ENCODE data around the gene PALD1.

DNA sequence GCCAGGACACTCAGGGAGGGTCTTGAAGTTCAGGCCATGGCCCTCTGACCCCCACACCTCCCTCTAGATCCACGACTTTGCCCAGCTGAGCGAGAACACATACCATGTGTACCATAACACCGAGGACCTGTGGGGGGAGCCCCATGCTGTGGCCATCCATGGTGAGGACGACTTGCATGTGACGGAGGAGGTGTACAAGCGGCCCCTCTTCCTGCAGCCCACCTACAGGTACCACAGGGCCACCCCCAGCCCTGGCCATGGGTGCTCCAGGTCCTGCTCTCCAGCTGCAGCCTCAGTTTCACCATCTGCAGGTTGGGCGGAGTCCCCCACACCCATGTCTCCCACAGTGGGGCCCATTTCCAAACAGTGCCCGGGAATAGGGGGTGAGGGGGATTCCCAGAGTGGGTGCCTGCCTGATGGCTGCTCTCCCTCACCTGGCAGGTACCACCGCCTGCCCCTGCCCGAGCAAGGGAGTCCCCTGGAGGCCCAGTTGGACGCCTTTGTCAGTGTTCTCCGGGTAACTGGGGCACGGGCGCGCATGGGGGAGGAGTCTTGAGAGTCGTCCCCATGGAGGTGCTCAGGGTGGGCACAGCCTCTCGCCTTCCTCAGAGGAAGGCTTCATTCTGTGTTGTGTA is 54.1 kb downstream of the PALD1 start:
- TF ChIP-seq FOXK2 (IDR thresholded peaks at IDR 0.05) (no peak), SP1 (IDR thresholded peaks at IDR 0.05) (no peak), TARDBP (IDR thresholded peaks at IDR 0.05) (no peak), FOXA1 (IDR thresholded peaks at IDR 0.05) (no peak), FOXM1 (IDR thresholded peaks at IDR 0.05; ENCODE audit: borderline replicate concordance) (no peak), ELF4 (IDR thresholded peaks at IDR 0.05) (no peak), CTBP1 (IDR thresholded peaks at IDR 0.05; ENCODE audit: borderline replicate concordance) (no peak), HDGF (IDR thresholded peaks at IDR 0.05; ENCODE audit: borderline replicate concordance) (no peak), BHLHE40 (IDR thresholded peaks at IDR 0.05; ENCODE audit: borderline replicate concordance) (no peak), ARNT (IDR thresholded peaks at IDR 0.05) (no peak), ZNF384 (IDR thresholded peaks at IDR 0.05) (no peak), SUZ12 (IDR thresholded peaks at IDR 0.05) (no peak)
- TF ChIP-seq, protein P1, sequence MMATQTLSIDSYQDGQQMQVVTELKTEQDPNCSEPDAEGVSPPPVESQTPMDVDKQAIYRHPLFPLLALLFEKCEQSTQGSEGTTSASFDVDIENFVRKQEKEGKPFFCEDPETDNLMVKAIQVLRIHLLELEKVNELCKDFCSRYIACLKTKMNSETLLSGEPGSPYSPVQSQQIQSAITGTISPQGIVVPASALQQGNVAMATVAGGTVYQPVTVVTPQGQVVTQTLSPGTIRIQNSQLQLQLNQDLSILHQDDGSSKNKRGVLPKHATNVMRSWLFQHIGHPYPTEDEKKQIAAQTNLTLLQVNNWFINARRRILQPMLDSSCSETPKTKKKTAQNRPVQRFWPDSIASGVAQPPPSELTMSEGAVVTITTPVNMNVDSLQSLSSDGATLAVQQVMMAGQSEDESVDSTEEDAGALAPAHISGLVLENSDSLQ (IDR thresholded peaks at IDR 0.05): no peak

Data from HEK293T (cell line).